GM12878 (cell line): ENCODE measurements around the gene SETD1B. TPM values are rescaled to one million over a fixed set of nuclear protein-coding genes. Genes with fewer than 3 reads are reported as not detected.

ENCODE experiments used
- ASH2L ChIP-seq: fragments of 300-600, 200-600 bp; sonication (generic); IDR thresholded peaks from 2 replicates; pipeline ENCODE4 v1.6.1; 2017; ENCODE audit warnings: low read depth, mild to moderate bottlenecking, borderline replicate concordance
- BCL11A ChIP-seq: IDR thresholded peaks from 2 replicates; pipeline ENCODE4 v1.6.1; 2011; ENCODE audit warnings: low read depth, low read length
- BMI1 ChIP-seq: fragments of 450-650 bp; IDR thresholded peaks from 2 replicates; pipeline ENCODE4 v1.6.1; 2016; ENCODE audit warnings: mild to moderate bottlenecking, moderate library complexity, borderline replicate concordance
- CREB1 ChIP-seq: IDR thresholded peaks from 2 replicates; pipeline ENCODE4 v1.6.1; 2012; ENCODE audit warnings: low read depth, mild to moderate bottlenecking, inconsistent platforms
- CUX1 ChIP-seq: IDR thresholded peaks from 2 replicates; pipeline ENCODE4 v1.6.1; 2012; ENCODE audit warnings: improper control_type of control experiment, low read depth, low read length; ENCODE audit not compliant: insufficient replicate concordance
- EP300 ChIP-seq, 2 experiments: fragments of 150-350 bp in 1 of 2; IDR thresholded peaks; 2 replicates each; pipeline ENCODE4 v1.6.1; 2011 to 2012; ENCODE audit warnings: low read depth in 2 of 2, low read length in 2 of 2, borderline replicate concordance in 1 of 2, improper control_type of control experiment in 1 of 2, inconsistent platforms in 1 of 2; ENCODE audit not compliant: control insufficient read depth in 1 of 2
- KAT2A ChIP-seq: conservative IDR thresholded peaks from 2 replicates; pipeline ENCODE4 v1.6.1; 2011; ENCODE audit warnings: low read depth, low read length; ENCODE audit not compliant: control insufficient read depth
- MEF2B ChIP-seq: fragments of 450-650 bp; IDR thresholded peaks from 2 replicates; pipeline ENCODE4 v1.6.1; 2018; ENCODE audit warnings: mild to moderate bottlenecking, moderate library complexity; ENCODE audit not compliant: partially characterized antibody, poor library complexity, severe bottlenecking
- MTA3 ChIP-seq: IDR thresholded peaks from 2 replicates; pipeline ENCODE4 v1.6.1; 2012; ENCODE audit warnings: low read length, inconsistent platforms, borderline replicate concordance
- MXI1 ChIP-seq: fragments of 150-350 bp; IDR thresholded peaks from 2 replicates; pipeline ENCODE4 v1.6.1; 2011; ENCODE audit warnings: low read depth, mild to moderate bottlenecking, inconsistent platforms, low read length, improper control_type of control experiment
- NKRF ChIP-seq: fragments of 450-650 bp; conservative IDR thresholded peaks from 2 replicates; pipeline ENCODE4 v1.6.1; 2017; ENCODE audit warnings: mild to moderate bottlenecking, moderate library complexity
- NR2C2 ChIP-seq: IDR thresholded peaks from 2 replicates; pipeline ENCODE4 v1.6.1; 2011; ENCODE audit warnings: borderline replicate concordance, low read depth; ENCODE audit not compliant: control insufficient read depth, insufficient read length
- SP1 ChIP-seq: IDR thresholded peaks from one replicate; pipeline ENCODE4 v1.6.1; 2011; ENCODE audit warnings: low read depth, low read length
- SUZ12 ChIP-seq: fragments of 200-600 bp; sonication (generic); IDR thresholded peaks from one replicate; pipeline ENCODE4 v1.6.1; 2018; ENCODE audit warnings: antibody characterized with exemption, mild to moderate bottlenecking; ENCODE audit not compliant: unreplicated experiment
- TBL1XR1 ChIP-seq: IDR thresholded peaks from 2 replicates; pipeline ENCODE4 v1.6.1; 2012; ENCODE audit warnings: low read depth, low read length, improper control_type of control experiment
- ZBTB4 ChIP-seq: fragments of 450-650 bp; formaldehyde crosslinking; IDR thresholded peaks from 2 replicates; pipeline ENCODE4 v1.4.0; 2022; ENCODE audit warnings: mild to moderate bottlenecking, moderate library complexity
- polyA plus RNA-seq, 11 experiments: library from polyadenylated mRNA; depleted of rRNA in 4 of 11; unstranded in 6 of 11; stranded (reverse) in 5 of 11; fragments of >200 nt; fragmentation: Nextera tagmentation in 4 of 11; fragmentation: Illumina TruSeq in 1 of 11; extraction: Ambion mirVana in 4 of 11; extraction: Trizol in 1 of 11; gene quantifications; 1 replicate in 1 of 11; 2 replicates in 10 of 11; pipeline versions ENCODE4 v1.2.1 to v1.2.3, GENCODE V29; 2011 to 2016; ENCODE audit warnings: inconsistent platforms in 2 of 11, missing spikeins in 2 of 11, low read depth in 1 of 11
- total RNA-seq, 4 experiments: library from RNA; depleted of rRNA in 3 of 4; stranded (reverse); fragments of >200 nt in 3 of 4; fragmentation: Illumina TruSeq in 1 of 4; extraction: Trizol in 1 of 4; gene quantifications; 2 replicates each; pipeline versions ENCODE4 v1.2.1 to v1.2.3, GENCODE V29; 2013 to 2021
- TF ChIP-seq, protein P1 (sequence below): IDR thresholded peaks from 2 replicates; pipeline ENCODE4 v1.6.1; 2011; ENCODE audit warnings: low read depth, low read length, improper control_type of control experiment, borderline replicate concordance

SETD1B gene
- total and polyA plus RNA-seq, 10 of the 15 experiments (the other 5 are each of a cell fraction or from before 2014, with no cell fraction given), result 0.50 to 17.3 (median 1.6) TPM

GRCh38 chr12:121793838-121794533 lies 9.8 kb upstream of the SETD1B start (continued):
- no peak for TF ChIP-seq MTA3
- TF ChIP-seq BCL11A, result 0 out of 2 replicates have a peak, but pooled peaks have one; percentile 16
- TF ChIP-seq SUZ12, result no peak
- peak; percentile 86; the same call in 1 of the 2 replicates for TF ChIP-seq MXI1
- no peak for TF ChIP-seq CUX1
- TF ChIP-seq ASH2L, result no peak
- TF ChIP-seq NKRF, result peak; percentile 95
- TF ChIP-seq SP1, result peak; percentile 43
- TF ChIP-seq ZBTB4 (CRISPR knock-in tag), result no peak
- TF ChIP-seq MEF2B, result peak; percentile 21
- peak; percentile 10; the same call in 1 of the 2 replicates for TF ChIP-seq TBL1XR1
- TF ChIP-seq CREB1, result no peak
- TF ChIP-seq, protein P1, sequence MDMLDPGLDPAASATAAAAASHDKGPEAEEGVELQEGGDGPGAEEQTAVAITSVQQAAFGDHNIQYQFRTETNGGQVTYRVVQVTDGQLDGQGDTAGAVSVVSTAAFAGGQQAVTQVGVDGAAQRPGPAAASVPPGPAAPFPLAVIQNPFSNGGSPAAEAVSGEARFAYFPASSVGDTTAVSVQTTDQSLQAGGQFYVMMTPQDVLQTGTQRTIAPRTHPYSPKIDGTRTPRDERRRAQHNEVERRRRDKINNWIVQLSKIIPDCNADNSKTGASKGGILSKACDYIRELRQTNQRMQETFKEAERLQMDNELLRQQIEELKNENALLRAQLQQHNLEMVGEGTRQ, result no peak
- TF ChIP-seq BMI1, result no peak
- TF ChIP-seq EP300 (IDR thresholded peaks at IDR 0.05; ENCODE audit: borderline replicate concordance in 1 of 2, control insufficient read depth in 1 of 2, low read depth in 2 of 2, low read length in 2 of 2), result no peak
- TF ChIP-seq KAT2A, result no peak
- TF ChIP-seq NR2C2, result no peak
